ENCODE measurements around the gene LARP1.

The LARP1 gene

DNA sequence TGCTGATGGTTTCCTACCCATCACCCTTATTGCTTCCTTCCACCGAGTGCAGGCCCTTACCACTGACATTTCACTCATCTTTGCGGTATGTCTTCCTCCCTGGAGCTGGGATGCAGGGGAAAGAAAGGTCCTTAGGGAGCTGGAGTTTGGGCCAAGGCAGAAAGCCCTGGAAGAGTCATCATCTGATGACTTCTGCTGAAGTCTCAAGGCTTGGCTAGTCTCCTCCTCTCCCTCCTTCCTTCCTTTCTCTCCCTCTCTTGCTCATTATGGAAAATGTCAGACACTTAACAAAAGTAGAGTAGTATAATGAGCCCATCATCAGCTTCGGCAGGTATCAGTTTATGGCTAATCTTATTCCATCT, 40.0 kb downstream of the LARP1 start:
- no peak overlapping the region for H3K4me2 ChIP-seq (ENCODE audit: low read depth, low read length, poor library complexity, severe bottlenecking)
- H2AFZ ChIP-seq (ENCODE audit: low read length), result no peak overlapping the region
- no peaks in the 10 kb centered on the region for H3K4me1 ChIP-seq (ENCODE audit: insufficient read depth, low read length, poor library complexity, severe bottlenecking)
- peaks cover under 1% of the 10 kb centered on the region; the same call in 1 of the 2 replicates for H3K79me2 ChIP-seq (ENCODE audit: insufficient read depth, low read length)
- H3K36me3 ChIP-seq (ENCODE audit: insufficient read depth, low read length), result peaks cover 79% of the 10 kb centered on the region; the same call in 1 of the 2 replicates
- no peaks in the 10 kb centered on the region for H3K9me2 ChIP-seq (replicated peaks; ENCODE audit: low read depth, low read length)
- H3F3A ChIP-seq (ENCODE audit: low read depth), result no peaks in the 10 kb centered on the region
- no peak overlapping the region for H3K4me3 ChIP-seq (ENCODE audit: low read length, poor library complexity, severe bottlenecking)
- H3K27me3 ChIP-seq (ENCODE audit: insufficient read depth, low read length, poor library complexity, severe bottlenecking), result no peaks in the 10 kb centered on the region
- H4K20me1 ChIP-seq (ENCODE audit: insufficient read depth, low read length, poor library complexity, severe bottlenecking), result peaks cover 3% of the 10 kb centered on the region
- H3K9me3 ChIP-seq (ENCODE audit: insufficient read depth, low read depth, low read length), result no peaks in the 10 kb centered on the region
- no peak overlapping the region for H3K9ac ChIP-seq (ENCODE audit: low read depth, low read length, poor library complexity, severe bottlenecking)
- TF ChIP-seq EZH2phosphoT487 (IDR thresholded peaks at IDR 0.05; ENCODE audit: borderline replicate concordance), result no peak
- TF ChIP-seq, protein P1, sequence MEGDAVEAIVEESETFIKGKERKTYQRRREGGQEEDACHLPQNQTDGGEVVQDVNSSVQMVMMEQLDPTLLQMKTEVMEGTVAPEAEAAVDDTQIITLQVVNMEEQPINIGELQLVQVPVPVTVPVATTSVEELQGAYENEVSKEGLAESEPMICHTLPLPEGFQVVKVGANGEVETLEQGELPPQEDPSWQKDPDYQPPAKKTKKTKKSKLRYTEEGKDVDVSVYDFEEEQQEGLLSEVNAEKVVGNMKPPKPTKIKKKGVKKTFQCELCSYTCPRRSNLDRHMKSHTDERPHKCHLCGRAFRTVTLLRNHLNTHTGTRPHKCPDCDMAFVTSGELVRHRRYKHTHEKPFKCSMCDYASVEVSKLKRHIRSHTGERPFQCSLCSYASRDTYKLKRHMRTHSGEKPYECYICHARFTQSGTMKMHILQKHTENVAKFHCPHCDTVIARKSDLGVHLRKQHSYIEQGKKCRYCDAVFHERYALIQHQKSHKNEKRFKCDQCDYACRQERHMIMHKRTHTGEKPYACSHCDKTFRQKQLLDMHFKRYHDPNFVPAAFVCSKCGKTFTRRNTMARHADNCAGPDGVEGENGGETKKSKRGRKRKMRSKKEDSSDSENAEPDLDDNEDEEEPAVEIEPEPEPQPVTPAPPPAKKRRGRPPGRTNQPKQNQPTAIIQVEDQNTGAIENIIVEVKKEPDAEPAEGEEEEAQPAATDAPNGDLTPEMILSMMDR (conservative IDR thresholded peaks at IDR 0.05; ENCODE audit: low read length), result no peak

DNA sequence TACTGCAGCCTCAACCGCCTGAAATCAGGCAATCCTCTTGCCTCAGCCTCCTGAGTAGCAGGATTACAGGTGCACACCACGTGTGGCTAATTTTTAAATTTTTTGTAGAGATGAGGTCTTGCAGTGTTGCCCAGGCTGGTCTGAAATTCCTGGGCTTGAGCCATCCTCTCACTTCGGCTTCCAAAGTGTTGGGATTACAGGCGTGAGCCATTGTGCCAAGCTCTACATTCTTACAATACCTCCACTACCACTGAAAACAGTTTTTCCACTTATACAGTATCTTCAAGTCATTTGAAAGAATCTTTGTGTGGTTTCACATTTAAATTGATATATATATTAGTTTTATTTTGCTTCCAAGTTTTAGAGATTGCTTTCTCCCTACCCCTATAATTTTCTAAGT, 42.6 kb downstream of the LARP1 start:
- Histone ChIP-seq H3K4me1 (ENCODE audit: insufficient read depth, low read length, poor library complexity, severe bottlenecking) (no peaks in the 10 kb centered on the region), H3K9me3 (ENCODE audit: insufficient read depth, low read depth, low read length) (no peaks in the 10 kb centered on the region), H3K79me2 (ENCODE audit: insufficient read depth, low read length) (no peaks in the 10 kb centered on the region), H3K27me3 (ENCODE audit: insufficient read depth, low read length, poor library complexity, severe bottlenecking) (no peaks in the 10 kb centered on the region), H3K4me2 (ENCODE audit: low read depth, low read length, poor library complexity, severe bottlenecking) (no peak overlapping the region), H3K4me3 (ENCODE audit: low read length, poor library complexity, severe bottlenecking) (no peak overlapping the region), H4K20me1 (ENCODE audit: insufficient read depth, low read length, poor library complexity, severe bottlenecking) (peaks cover 3% of the 10 kb centered on the region), H3K36me3 (ENCODE audit: insufficient read depth, low read length) (peaks cover 82% of the 10 kb centered on the region; the same call in 1 of the 2 replicates), H2AFZ (ENCODE audit: low read length) (no peak overlapping the region), H3K9ac (ENCODE audit: low read depth, low read length, poor library complexity, severe bottlenecking) (no peak overlapping the region), H3K9me2 (replicated peaks; ENCODE audit: low read depth, low read length) (no peaks in the 10 kb centered on the region), H3F3A (ENCODE audit: low read depth) (no peaks in the 10 kb centered on the region)
- no peak for TF ChIP-seq EZH2phosphoT487 (IDR thresholded peaks at IDR 0.05; ENCODE audit: borderline replicate concordance)

DNA sequence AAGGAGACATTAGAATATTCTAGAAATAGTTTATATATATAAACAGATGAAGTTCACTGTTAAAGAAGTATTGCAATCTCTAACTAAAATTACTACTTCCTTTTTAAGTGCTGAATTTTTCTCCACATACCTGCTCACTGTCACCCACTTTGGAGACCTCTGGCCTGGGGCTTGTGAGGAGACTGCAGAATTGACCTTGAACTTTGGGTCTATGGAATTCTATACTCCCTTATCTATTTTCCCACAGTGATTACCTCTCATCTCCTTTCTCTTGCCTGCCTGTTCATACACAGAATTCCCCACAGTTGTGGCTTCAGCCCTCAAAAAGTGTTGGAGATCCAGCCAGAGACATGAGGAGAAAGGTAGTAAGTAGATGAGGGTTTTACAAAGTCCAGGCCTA, 45.4 kb downstream of the LARP1 start:
- Histone ChIP-seq H3K79me2 (ENCODE audit: insufficient read depth, low read length) (no peaks in the 10 kb centered on the region), H3K4me1 (ENCODE audit: insufficient read depth, low read length, poor library complexity, severe bottlenecking) (no peaks in the 10 kb centered on the region), H3K36me3 (ENCODE audit: insufficient read depth, low read length) (peaks cover 82% of the 10 kb centered on the region; the same call in 1 of the 2 replicates), H3K9me2 (replicated peaks; ENCODE audit: low read depth, low read length) (no peaks in the 10 kb centered on the region), H3K4me2 (ENCODE audit: low read depth, low read length, poor library complexity, severe bottlenecking) (no peak overlapping the region), H3K27me3 (ENCODE audit: insufficient read depth, low read length, poor library complexity, severe bottlenecking) (no peaks in the 10 kb centered on the region), H3K4me3 (ENCODE audit: low read length, poor library complexity, severe bottlenecking) (no peak overlapping the region), H4K20me1 (ENCODE audit: insufficient read depth, low read length, poor library complexity, severe bottlenecking) (no peaks in the 10 kb centered on the region), H3F3A (ENCODE audit: low read depth) (no peaks in the 10 kb centered on the region), H3K9me3 (ENCODE audit: insufficient read depth, low read depth, low read length) (no peaks in the 10 kb centered on the region), H3K9ac (ENCODE audit: low read depth, low read length, poor library complexity, severe bottlenecking) (no peak overlapping the region), H2AFZ (ENCODE audit: low read length) (no peak overlapping the region)
- TF ChIP-seq EZH2phosphoT487 (IDR thresholded peaks at IDR 0.05; ENCODE audit: borderline replicate concordance), result no peak
- TF ChIP-seq, protein P1 (conservative IDR thresholded peaks at IDR 0.05; ENCODE audit: low read length), result no peak

DNA sequence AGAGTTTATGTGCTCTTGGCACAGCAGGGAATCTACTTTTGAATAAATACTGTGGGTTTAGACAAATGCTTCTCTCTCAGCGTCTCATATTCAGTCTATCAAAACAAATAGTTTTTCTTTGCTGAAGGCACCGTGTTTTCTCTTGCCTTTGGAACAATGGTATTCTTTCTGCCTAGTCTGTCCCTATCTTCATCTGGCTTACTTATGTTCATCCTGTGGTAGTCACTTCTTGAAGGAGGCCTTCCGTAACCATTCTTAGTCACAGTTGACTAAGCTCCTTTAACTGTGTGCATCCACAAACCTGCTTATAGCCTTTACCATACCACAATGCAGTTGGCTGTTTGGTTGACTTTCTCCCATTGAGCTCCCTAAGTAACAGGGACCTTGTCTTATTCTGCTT, 45.9 kb downstream of the LARP1 start:
- H4K20me1 ChIP-seq (ENCODE audit: insufficient read depth, low read length, poor library complexity, severe bottlenecking), result no peaks in the 10 kb centered on the region
- H3K4me1 ChIP-seq (ENCODE audit: insufficient read depth, low read length, poor library complexity, severe bottlenecking), result no peaks in the 10 kb centered on the region
- H3K36me3 ChIP-seq (ENCODE audit: insufficient read depth, low read length), result peaks cover 86% of the 10 kb centered on the region; the same call in 1 of the 2 replicates
- no peak overlapping the region for H3K4me3 ChIP-seq (ENCODE audit: low read length, poor library complexity, severe bottlenecking)
- no peaks in the 10 kb centered on the region for H3K9me3 ChIP-seq (ENCODE audit: insufficient read depth, low read depth, low read length)
- no peak overlapping the region for H2AFZ ChIP-seq (ENCODE audit: low read length)
- TF ChIP-seq EZH2phosphoT487 (IDR thresholded peaks at IDR 0.05; ENCODE audit: borderline replicate concordance), result no peak
- TF ChIP-seq, protein P1 (conservative IDR thresholded peaks at IDR 0.05; ENCODE audit: low read length), result no peak
- H3F3A ChIP-seq (ENCODE audit: low read depth), result no peaks in the 10 kb centered on the region
- no peaks in the 10 kb centered on the region for H3K9me2 ChIP-seq (replicated peaks; ENCODE audit: low read depth, low read length)
- H3K27me3 ChIP-seq (ENCODE audit: insufficient read depth, low read length, poor library complexity, severe bottlenecking), result no peaks in the 10 kb centered on the region
- H3K9ac ChIP-seq (ENCODE audit: low read depth, low read length, poor library complexity, severe bottlenecking), result no peak overlapping the region
- no peak overlapping the region for H3K4me2 ChIP-seq (ENCODE audit: low read depth, low read length, poor library complexity, severe bottlenecking)
- H3K79me2 ChIP-seq (ENCODE audit: insufficient read depth, low read length), result no peaks in the 10 kb centered on the region
